OCI-LY7 (cell line): ENCODE data around the gene GSN. TPM values are rescaled to one million over a fixed set of nuclear protein-coding genes. Genes with fewer than 3 reads are reported as not detected.

Experiments used
- BruUV-seq: library from RNA; stranded (reverse); fragments of 400-500 nt; replicated peaks from 2 replicates; lab custom pipeline; 2021; lab: Mats Ljungman, UMichigan
- CTCF ChIA-PET: fragments of 300-600 bp; sonication (Branson Sonifier 250); formaldehyde crosslinking; loops from one replicate; lab custom pipeline; 2022; ENCODE audit warnings: antibody characterized with exemption; ENCODE audit not compliant: unreplicated experiment; lab: Charles Lee
- POLR2A ChIA-PET: fragments of 300-600 bp; sonication (Branson Sonifier 250); formaldehyde crosslinking; loops from one replicate; lab custom pipeline; 2022; ENCODE audit warnings: antibody characterized with exemption; lab: Charles Lee
- DNase-seq: peaks from one replicate; pipeline ENCODE4 v3.0.0-alpha.2; 2015; ENCODE audit warnings: low spot score
- H2AFZ ChIP-seq: fragments of 200-600 bp; sonication (generic), shearing (Covaris generic); 2 replicates; pipeline ENCODE4 v1.6.1; 2014; ENCODE audit warnings: mild to moderate bottlenecking, antibody characterized with exemption, low read length, moderate library complexity
- H3K27ac ChIP-seq: fragments of 200-600 bp; sonication (generic); 2 replicates; pipeline ENCODE4 v1.5.1; 2014; ENCODE audit warnings: mixed run types, low read depth, mild to moderate bottlenecking, moderate library complexity, low read length, inconsistent platforms; ENCODE audit not compliant: poor library complexity, severe bottlenecking
- H3K36me3 ChIP-seq: fragments of 200-600 bp; sonication (generic); 2 replicates; pipeline ENCODE4 v1.6.1; 2014; ENCODE audit warnings: mild to moderate bottlenecking, antibody characterized with exemption, low read length, moderate library complexity, mixed read lengths; ENCODE audit not compliant: insufficient read depth
- H3K4me1 ChIP-seq: fragments of 200-600 bp; sonication (generic); 2 replicates; pipeline ENCODE4 v1.5.1; 2014; ENCODE audit warnings: mild to moderate bottlenecking, low read length; ENCODE audit not compliant: insufficient read depth, poor library complexity, severe bottlenecking
- H3K4me2 ChIP-seq: fragments of 200-600 bp; sonication (generic); 2 replicates; pipeline ENCODE4 v1.6.1; 2014; ENCODE audit warnings: mild to moderate bottlenecking, low read length
- H3K4me3 ChIP-seq: fragments of 200-600 bp; sonication (generic); 2 replicates; pipeline ENCODE4 v1.5.1; 2014; ENCODE audit warnings: mild to moderate bottlenecking, low read depth, low read length; ENCODE audit not compliant: poor library complexity, severe bottlenecking
- H3K79me2 ChIP-seq: fragments of 200-600 bp; sonication (generic); 2 replicates; pipeline ENCODE4 v1.6.1; 2016; ENCODE audit warnings: low read depth, mild to moderate bottlenecking, low read length, moderate library complexity, mixed read lengths; ENCODE audit not compliant: insufficient read depth
- H3K9me2 ChIP-seq: fragments of 200-600 bp; sonication (generic); 2 replicates; pipeline ENCODE4 v1.6.1; 2016; ENCODE audit warnings: mild to moderate bottlenecking, low read length, mixed read lengths; ENCODE audit not compliant: insufficient read depth
- H3K9me3 ChIP-seq: fragments of 200-600 bp; sonication (generic); 2 replicates; pipeline ENCODE4 v1.6.1; 2014; ENCODE audit warnings: mild to moderate bottlenecking, mixed run types, low read length, mixed read lengths
- H4K20me1 ChIP-seq: fragments of 200-600 bp; sonication (generic); 2 replicates; pipeline ENCODE4 v1.6.1; 2014; ENCODE audit warnings: mild to moderate bottlenecking, antibody characterized with exemption, low read length, moderate library complexity, mixed read lengths; ENCODE audit not compliant: insufficient read depth
- CTCF ChIP-seq: fragments of 200-600 bp; sonication (generic); conservative IDR thresholded peaks from 2 replicates; pipeline ENCODE4 v1.5.1; 2014; ENCODE audit warnings: mild to moderate bottlenecking, antibody characterized with exemption, low read length, moderate library complexity, mixed read lengths
- EZH2phosphoT487 ChIP-seq: fragments of 200-600 bp; sonication (generic); IDR thresholded peaks from 2 replicates; pipeline ENCODE4 v1.6.1; 2018; ENCODE audit warnings: low read depth, borderline replicate concordance, mild to moderate bottlenecking, mixed run types, antibody characterized with exemption, low read length, moderate library complexity, mixed read lengths
- intact Hi-C: fragments of 100-400 bp; cut with micrococcal nuclease; formaldehyde crosslinking; loops from one replicate; pipeline ENCODE4 v1.10.0; 2022; ENCODE audit not compliant: unreplicated experiment
- total RNA-seq, 2 experiments: library from RNA; depleted of rRNA in 1 of 2; stranded (reverse); fragments of >200 nt in 1 of 2; shearing (Covaris generic) in 1 of 2; gene quantifications; 2 replicates each; pipeline ENCODE4 v1.2.3, GENCODE V29; 2014 to 2022

Gene GSN
- total RNA-seq, 2 experiments from 2014 or later = 13.4 to 16.3 TPM

- no peaks in the 10 kb centered on the region; the same call in 1 of the 2 replicates for H3K36me3 ChIP-seq
- no peak overlapping the region for H3K4me3 ChIP-seq
- H3K79me2 ChIP-seq = no peaks in the 10 kb centered on the region
- intact Hi-C loops = no loop called here
- no peak for DNase-seq
- no peaks in the 10 kb centered on the region for H3K4me1 ChIP-seq
- no peak overlapping the region for H2AFZ ChIP-seq
- BruUV-seq = no TSS peak
- POLR2A ChIA-PET = no interaction called here
- no peaks in the 10 kb centered on the region for H3K9me3 ChIP-seq
- CTCF ChIA-PET = no interaction called here
- H3K27ac ChIP-seq = no peak overlapping the region
- H4K20me1 ChIP-seq = no peaks in the 10 kb centered on the region
- no peaks in the 10 kb centered on the region for H3K9me2 ChIP-seq
- TF ChIP-seq CTCF = no peak
- no peak for TF ChIP-seq EZH2phosphoT487
- no peak overlapping the region for H3K4me2 ChIP-seq
Measured at GRCh38 chr9:121316852-121317373, 49.0 kb downstream of the GSN start.

GRCh38 chr9:121317737-121318630 lies 50.0 kb downstream of the GSN start:
- intact Hi-C loops = no loop called here
- ChIA-PET CTCF (interaction anchor here (1.2 kb wide), 1 partner anchor 94 kb away, joined by 4 read pairs; no protein-coding TSS in a partner anchor), POLR2A (no interaction called here)
- Histone ChIP-seq H3K4me2 (no peak overlapping the region), H2AFZ (no peak overlapping the region), H3K79me2 (no peaks in the 10 kb centered on the region), H3K4me1 (no peaks in the 10 kb centered on the region), H4K20me1 (no peaks in the 10 kb centered on the region), H3K9me3 (no peaks in the 10 kb centered on the region), H3K4me3 (no peak overlapping the region), H3K9me2 (no peaks in the 10 kb centered on the region), H3K27ac (no peak overlapping the region), H3K36me3 (no peaks in the 10 kb centered on the region; the same call in 1 of the 2 replicates)
- no peak for DNase-seq
- BruUV-seq = no TSS peak
- TF ChIP-seq EZH2phosphoT487 (no peak), CTCF (no peak)
